IPS-18a (cell line): ENCODE measurements around the gene PRKN.

Source experiments
- H3K27ac ChIP-seq: one replicate; pipeline ENCODE4 v1.5.1; 2013; ENCODE audit warnings: low read length
- H3K27me3 ChIP-seq: one replicate; pipeline ENCODE4 v1.6.1; 2013; ENCODE audit warnings: mild to moderate bottlenecking, low read length; ENCODE audit not compliant: control insufficient read depth, insufficient read depth
- H3K36me3 ChIP-seq: one replicate; pipeline ENCODE4 v1.6.1; 2013; ENCODE audit warnings: low read depth, low read length; ENCODE audit not compliant: control insufficient read depth
- H3K4me1 ChIP-seq: one replicate; pipeline ENCODE4 v1.6.1; 2013; ENCODE audit warnings: low read depth, low read length; ENCODE audit not compliant: control insufficient read depth
- H3K4me3 ChIP-seq: one replicate; pipeline ENCODE4 v1.5.1; 2013; ENCODE audit warnings: low read length
- H3K9ac ChIP-seq: one replicate; pipeline ENCODE4 v1.6.1; 2013; ENCODE audit warnings: mild to moderate bottlenecking, low read length, moderate library complexity
- H3K9me3 ChIP-seq: one replicate; pipeline ENCODE4 v1.6.1; 2013; ENCODE audit warnings: low read depth, low read length; ENCODE audit not compliant: control insufficient read depth

PRKN gene

GRCh38 chr6:162710419-162710818 is 17.1 kb downstream of the PRKN start:
- Histone ChIP-seq H3K4me3 (no peak overlapping the region), H3K9me3 (no peaks in the 10 kb centered on the region), H3K27ac (no peak overlapping the region)

GRCh38 chr6:162709431-162709830 is 18.1 kb downstream of the PRKN start:
- Histone ChIP-seq H3K27ac (no peak overlapping the region), H3K9me3 (no peaks in the 10 kb centered on the region), H3K4me1 (peaks cover 6% of the 10 kb centered on the region), H3K9ac (no peak overlapping the region), H3K4me3 (no peak overlapping the region), H3K36me3 (no peaks in the 10 kb centered on the region), H3K27me3 (no peaks in the 10 kb centered on the region)

More at GRCh38 chr6:162710419-162710818, 17.1 kb downstream of the PRKN start:
- H3K4me1 ChIP-seq = peaks cover 6% of the 10 kb centered on the region
- no peaks in the 10 kb centered on the region for H3K36me3 ChIP-seq
- H3K27me3 ChIP-seq = no peaks in the 10 kb centered on the region
- H3K9ac ChIP-seq = no peak overlapping the region

GRCh38 chr6:162708971-162709370 is 18.6 kb downstream of the PRKN start:
- no peaks in the 10 kb centered on the region for H3K36me3 ChIP-seq
- no peaks in the 10 kb centered on the region for H3K9me3 ChIP-seq
- H3K4me1 ChIP-seq = peaks cover 1% of the 10 kb centered on the region
- H3K9ac ChIP-seq = no peak overlapping the region
- no peak overlapping the region for H3K4me3 ChIP-seq
- H3K27ac ChIP-seq = no peak overlapping the region
- no peaks in the 10 kb centered on the region for H3K27me3 ChIP-seq

DNA sequence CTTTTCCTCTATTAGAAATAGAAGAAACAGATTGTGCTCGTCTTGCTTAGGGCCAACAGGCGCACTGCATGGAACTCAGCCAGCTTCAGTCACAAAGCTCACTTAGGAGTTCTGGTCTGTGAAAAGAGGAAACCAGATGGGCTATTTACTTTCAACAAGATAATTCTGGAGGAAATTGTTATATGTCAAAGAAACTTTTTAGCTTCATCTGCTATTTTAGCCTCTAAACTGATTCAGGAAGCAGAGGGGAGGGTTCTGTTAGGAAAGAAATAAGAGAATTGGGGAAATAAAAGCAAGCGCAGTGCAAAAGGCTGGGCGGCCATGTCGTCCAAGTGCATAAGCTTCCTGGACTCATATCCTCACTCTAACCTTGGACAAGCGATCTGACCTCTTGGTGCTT is 21.3 kb downstream of the PRKN start:
- Histone ChIP-seq H3K9me3 (no peaks in the 10 kb centered on the region), H3K27me3 (no peaks in the 10 kb centered on the region), H3K36me3 (no peaks in the 10 kb centered on the region), H3K9ac (no peak overlapping the region), H3K4me1 (no peaks in the 10 kb centered on the region), H3K4me3 (no peak overlapping the region), H3K27ac (no peak overlapping the region)

DNA sequence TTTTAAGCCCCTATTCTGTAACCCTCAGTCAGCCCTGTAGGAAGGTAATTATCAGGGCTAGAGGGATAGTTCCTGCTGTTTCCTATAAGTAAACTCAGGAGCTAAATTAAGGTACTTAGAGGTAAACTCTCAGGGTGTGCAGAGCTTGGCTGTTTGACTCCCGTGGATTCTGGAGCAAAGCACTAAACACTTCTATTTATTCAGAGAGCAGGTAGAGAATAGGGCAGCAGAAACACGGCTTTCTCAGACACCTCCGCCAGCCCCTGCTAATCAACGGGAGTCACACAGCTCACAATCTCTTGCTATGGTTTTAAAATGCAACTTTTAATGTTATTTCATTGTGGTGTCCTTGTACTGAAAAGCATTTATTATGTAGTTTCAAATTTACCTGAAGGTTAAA is 21.8 kb downstream of the PRKN start:
- Histone ChIP-seq H3K4me1 (no peaks in the 10 kb centered on the region), H3K27ac (no peak overlapping the region), H3K4me3 (no peak overlapping the region), H3K36me3 (no peaks in the 10 kb centered on the region), H3K27me3 (no peaks in the 10 kb centered on the region), H3K9ac (no peak overlapping the region), H3K9me3 (no peaks in the 10 kb centered on the region)

DNA sequence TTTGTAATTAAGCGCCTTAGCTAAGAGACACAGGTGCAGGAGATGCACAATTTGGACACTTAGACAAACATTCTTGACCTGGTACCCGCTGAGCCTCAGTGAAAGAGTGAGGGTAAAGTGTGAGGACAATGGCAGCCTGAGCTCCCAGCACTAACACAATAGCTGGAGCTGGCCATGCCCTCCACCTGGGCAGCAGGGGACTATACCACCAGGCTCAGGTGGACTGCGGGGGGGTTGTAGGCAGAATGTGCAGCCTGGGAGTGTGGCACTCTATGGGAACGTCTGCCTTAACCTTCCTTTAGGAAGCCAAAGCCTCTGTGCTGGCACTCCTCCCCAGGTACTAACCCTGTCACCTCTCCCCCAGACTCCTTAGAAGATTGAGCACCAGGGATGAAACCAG is 23.6 kb downstream of the PRKN start:
- Histone ChIP-seq H3K27ac (no peak overlapping the region), H3K4me3 (no peak overlapping the region), H3K9me3 (no peaks in the 10 kb centered on the region), H3K9ac (no peak overlapping the region), H3K27me3 (no peaks in the 10 kb centered on the region), H3K36me3 (no peaks in the 10 kb centered on the region), H3K4me1 (no peaks in the 10 kb centered on the region)

- Histone ChIP-seq H3K36me3 (no peaks in the 10 kb centered on the region), H3K27ac (no peak overlapping the region), H3K27me3 (no peaks in the 10 kb centered on the region), H3K9ac (no peak overlapping the region), H3K4me1 (no peaks in the 10 kb centered on the region), H3K9me3 (no peaks in the 10 kb centered on the region), H3K4me3 (no peak overlapping the region)
Measured at GRCh38 chr6:162702446-162702845, 25.1 kb downstream of the PRKN start.

DNA sequence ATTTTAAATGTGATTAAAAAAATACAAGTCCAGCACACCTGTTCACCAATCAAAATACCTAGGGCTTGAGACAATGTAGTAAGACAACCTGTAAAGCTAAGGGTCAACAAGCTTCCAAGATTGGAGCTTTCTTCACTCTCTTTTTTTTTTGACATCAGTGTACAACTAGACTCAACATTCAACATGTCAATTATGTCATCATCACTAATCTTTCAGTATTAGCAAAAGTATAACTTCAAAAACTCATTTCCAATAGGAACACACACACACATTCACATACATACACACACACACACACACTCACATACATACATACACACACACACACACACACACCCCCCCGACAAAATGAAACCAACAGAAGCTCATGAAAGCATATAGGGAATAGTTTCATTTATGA is 26.0 kb downstream of the PRKN start:
- no peaks in the 10 kb centered on the region for H3K4me1 ChIP-seq
- H3K36me3 ChIP-seq = no peaks in the 10 kb centered on the region
- no peak overlapping the region for H3K9ac ChIP-seq
- no peaks in the 10 kb centered on the region for H3K27me3 ChIP-seq
- no peak overlapping the region for H3K4me3 ChIP-seq
- H3K9me3 ChIP-seq = no peaks in the 10 kb centered on the region
- no peak overlapping the region for H3K27ac ChIP-seq

DNA sequence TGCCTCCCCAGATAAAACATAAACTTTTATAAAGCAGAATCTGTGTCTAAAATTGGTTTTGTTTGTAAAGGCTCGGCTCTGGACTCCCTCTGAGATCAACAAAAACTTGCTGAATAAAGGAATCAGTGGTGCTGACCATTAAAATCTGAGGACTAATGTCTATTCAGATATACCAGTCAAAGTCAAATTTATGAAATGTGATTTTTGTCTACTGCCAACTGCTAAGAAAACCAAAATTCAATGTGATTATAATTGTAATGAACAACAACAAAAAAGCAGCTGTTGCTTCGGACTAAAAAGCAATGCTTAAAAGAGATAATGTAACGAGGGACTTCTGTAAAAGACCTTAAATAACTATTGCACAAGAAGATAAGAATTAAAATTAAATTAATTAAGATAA is 26.6 kb downstream of the PRKN start:
- no peak overlapping the region for H3K9ac ChIP-seq
- no peak overlapping the region for H3K27ac ChIP-seq
- no peaks in the 10 kb centered on the region for H3K36me3 ChIP-seq
- no peaks in the 10 kb centered on the region for H3K9me3 ChIP-seq
- H3K4me1 ChIP-seq = no peaks in the 10 kb centered on the region
- no peaks in the 10 kb centered on the region for H3K27me3 ChIP-seq
- H3K4me3 ChIP-seq = no peak overlapping the region

GRCh38 chr6:162699961-162700360 is 27.6 kb downstream of the PRKN start:
- no peaks in the 10 kb centered on the region for H3K4me1 ChIP-seq
- no peak overlapping the region for H3K9ac ChIP-seq
- no peak overlapping the region for H3K27ac ChIP-seq
- H3K4me3 ChIP-seq = no peak overlapping the region
- H3K27me3 ChIP-seq = no peaks in the 10 kb centered on the region
- H3K9me3 ChIP-seq = no peaks in the 10 kb centered on the region
- no peaks in the 10 kb centered on the region for H3K36me3 ChIP-seq

DNA sequence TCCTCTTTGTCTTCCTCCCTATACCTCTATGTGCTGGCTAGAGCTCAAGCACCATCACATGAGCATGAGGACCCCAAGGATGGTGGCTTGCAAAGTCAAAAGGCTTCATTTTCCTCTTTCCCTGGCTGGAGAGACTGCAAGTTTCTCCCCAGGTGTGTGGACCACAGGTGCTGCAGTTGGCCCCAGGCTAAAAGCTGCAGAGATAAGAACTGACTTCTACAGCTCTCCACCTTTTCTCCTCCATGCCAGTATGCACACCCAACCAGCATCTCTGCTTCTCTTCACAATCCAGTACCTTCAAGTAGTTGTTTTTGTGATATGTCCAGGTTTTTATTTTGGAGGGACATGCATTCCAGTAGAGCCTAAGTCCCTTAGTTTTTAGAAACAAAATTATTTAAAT is 29.1 kb downstream of the PRKN start:
- Histone ChIP-seq H3K27ac (no peak overlapping the region), H3K9me3 (no peaks in the 10 kb centered on the region), H3K27me3 (no peaks in the 10 kb centered on the region), H3K4me3 (no peak overlapping the region), H3K9ac (no peak overlapping the region), H3K36me3 (no peaks in the 10 kb centered on the region), H3K4me1 (no peaks in the 10 kb centered on the region)

DNA sequence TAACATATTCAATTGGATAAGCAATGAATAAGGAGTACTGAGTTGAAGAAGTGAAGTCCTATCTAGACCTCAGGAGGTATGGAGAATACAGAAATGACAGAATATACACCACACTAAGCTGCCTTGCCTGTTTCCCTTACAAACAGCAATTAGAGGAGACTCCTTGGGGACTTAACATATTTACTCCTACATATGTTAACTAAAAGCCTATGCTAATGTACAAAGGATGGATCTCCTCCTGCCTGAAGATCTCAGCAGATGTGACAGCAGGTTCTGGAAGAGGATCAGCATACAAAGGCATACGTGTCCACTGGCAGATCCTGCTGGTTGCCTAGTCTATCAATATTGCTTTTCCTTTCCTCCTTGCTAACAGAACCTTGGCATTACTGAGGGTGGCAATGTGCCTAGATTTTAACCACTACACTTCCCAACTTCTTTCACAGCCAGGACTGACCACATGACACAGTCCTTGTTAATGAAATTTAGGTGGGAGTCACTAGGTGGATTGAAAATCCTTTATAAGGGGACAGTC is 29.6 kb downstream of the PRKN start:
- Histone ChIP-seq H3K9ac (no peak overlapping the region), H3K9me3 (no peaks in the 10 kb centered on the region), H3K4me1 (no peaks in the 10 kb centered on the region), H3K27me3 (no peaks in the 10 kb centered on the region), H3K4me3 (no peak overlapping the region), H3K36me3 (no peaks in the 10 kb centered on the region), H3K27ac (no peak overlapping the region)
